ENCODE results near the gene OXCT1.

Gene OXCT1

GRCh38 chr5:41812156-41812555 lies 58.1 kb downstream of the OXCT1 start:
- Histone ChIP-seq H3K27ac (no peak overlapping the region), H3K36me3 (replicated peaks) (no peaks in the 10 kb centered on the region), H3K4me3 (ENCODE audit: low read depth, low read length) (no peak overlapping the region), H3K27me3 (replicated peaks) (no peaks in the 10 kb centered on the region)
- in situ Hi-C loops (cut with HindIII; ENCODE audit: low pct_ligation_motif_present, low sequenced_read_pairs): no loop called here
- DNase-seq: no peak
- TF ChIP-seq CTCF (IDR thresholded peaks at IDR 0.05; ENCODE audit: low read depth, low read length, missing control alignments): no peak

- Histone ChIP-seq H3K36me3 (replicated peaks) (no peaks in the 10 kb centered on the region), H3K27me3 (replicated peaks) (no peaks in the 10 kb centered on the region), H3K27ac (no peak overlapping the region), H3K4me3 (ENCODE audit: low read depth, low read length) (no peak overlapping the region)
- DNase-seq: no peak
- no peak for TF ChIP-seq CTCF (IDR thresholded peaks at IDR 0.05; ENCODE audit: low read depth, low read length, missing control alignments)
- in situ Hi-C loops (cut with HindIII; ENCODE audit: low pct_ligation_motif_present, low sequenced_read_pairs): no loop called here
Measured at GRCh38 chr5:41809128-41809527, 61.1 kb downstream of the OXCT1 start.

- DNase-seq: no peak
- no peaks in the 10 kb centered on the region for H3K36me3 ChIP-seq (replicated peaks)
- in situ Hi-C loops (cut with HindIII; ENCODE audit: low pct_ligation_motif_present, low sequenced_read_pairs): no loop called here
- no peak for TF ChIP-seq CTCF (IDR thresholded peaks at IDR 0.05; ENCODE audit: low read depth, low read length, missing control alignments)
- no peak overlapping the region for H3K27ac ChIP-seq
- H3K27me3 ChIP-seq (replicated peaks): no peaks in the 10 kb centered on the region
- H3K4me3 ChIP-seq (ENCODE audit: low read depth, low read length): no peak overlapping the region
Measured at GRCh38 chr5:41808294-41808693, 61.9 kb downstream of the OXCT1 start.

GRCh38 chr5:41797662-41798061 lies 72.6 kb downstream of the OXCT1 start:
- no peak for DNase-seq
- H3K36me3 ChIP-seq (replicated peaks): no peaks in the 10 kb centered on the region
- TF ChIP-seq CTCF (IDR thresholded peaks at IDR 0.05; ENCODE audit: low read depth, low read length, missing control alignments): no peak
- H3K27ac ChIP-seq: no peak overlapping the region
- no peak overlapping the region for H3K4me3 ChIP-seq (ENCODE audit: low read depth, low read length)
- in situ Hi-C loops (cut with HindIII; ENCODE audit: low pct_ligation_motif_present, low sequenced_read_pairs): no loop called here
- H3K27me3 ChIP-seq (replicated peaks): no peaks in the 10 kb centered on the region

GRCh38 chr5:41796061-41796460 lies 74.2 kb downstream of the OXCT1 start:
- no peak for DNase-seq
- in situ Hi-C loops (cut with HindIII; ENCODE audit: low pct_ligation_motif_present, low sequenced_read_pairs): no loop called here
- H3K27ac ChIP-seq: peak overlapping the region; percentile 37
- no peaks in the 10 kb centered on the region for H3K27me3 ChIP-seq (replicated peaks)
- no peaks in the 10 kb centered on the region for H3K36me3 ChIP-seq (replicated peaks)
- TF ChIP-seq CTCF (IDR thresholded peaks at IDR 0.05; ENCODE audit: low read depth, low read length, missing control alignments): no peak
- no peak overlapping the region for H3K4me3 ChIP-seq (ENCODE audit: low read depth, low read length)

GRCh38 chr5:41795125-41795524 lies 75.1 kb downstream of the OXCT1 start:
- no peak for TF ChIP-seq CTCF (IDR thresholded peaks at IDR 0.05; ENCODE audit: low read depth, low read length, missing control alignments)
- Histone ChIP-seq H3K27ac (peak overlapping the region; percentile 94), H3K36me3 (replicated peaks) (no peaks in the 10 kb centered on the region), H3K27me3 (replicated peaks) (no peaks in the 10 kb centered on the region), H3K4me3 (ENCODE audit: low read depth, low read length) (no peak overlapping the region)
- in situ Hi-C loops (cut with HindIII; ENCODE audit: low pct_ligation_motif_present, low sequenced_read_pairs): no loop called here
- no peak for DNase-seq

Data from brain microvascular endothelial cell (primary cell).